ENCODE measurements around the gene ERH.
"Not testable (repeated sequence)": the region's sequence is repeated elsewhere in the genome, so short reads cannot be mapped to it uniquely, and the experiment has no call there.

ERH gene

DNA sequence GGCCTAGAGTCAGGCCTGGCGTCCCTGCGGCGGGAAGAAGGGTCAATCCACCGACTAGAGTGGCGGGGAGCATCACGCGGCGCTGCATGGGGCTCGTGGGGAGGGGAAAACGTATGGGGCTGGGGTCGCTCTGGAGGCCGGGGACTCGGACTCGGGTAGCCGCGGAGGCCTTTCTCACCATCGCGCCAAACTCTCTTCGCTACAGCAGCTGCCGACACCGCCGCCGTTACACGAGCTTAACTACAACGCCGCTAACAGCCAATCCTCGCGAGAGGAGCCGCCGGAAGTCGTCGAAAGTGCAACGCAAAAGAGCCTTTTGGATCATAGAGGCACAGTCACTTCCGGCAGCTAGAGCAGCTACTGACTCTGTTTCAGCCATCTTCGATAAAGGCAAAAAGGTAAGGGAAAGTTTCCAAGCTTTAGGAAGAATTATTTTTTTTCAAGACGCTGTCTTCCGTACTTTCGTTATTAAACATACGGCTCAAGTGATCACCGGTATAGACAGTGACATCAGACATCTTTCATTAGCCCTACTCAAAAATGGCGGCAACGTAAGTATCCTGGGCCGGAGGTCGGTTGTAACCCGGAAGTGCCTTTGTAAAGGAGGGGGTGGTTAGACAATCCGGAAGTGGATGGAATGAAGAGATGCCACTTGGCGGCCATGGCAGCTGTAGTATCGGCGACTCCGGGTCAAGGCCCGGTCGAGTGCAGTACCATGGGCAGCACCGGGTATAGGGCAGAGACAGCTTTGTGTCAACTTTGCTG lies at the start of gene ERH, which contains the start of gene SLC39A9:
Gene ERH, minus strand, starts transcription at position 247 of the 765 bp plus-strand sequence. Its CDS starts 66 bp downstream, at position 181.
Gene SLC39A9, plus strand, starts transcription at position 640 of the 765 bp plus-strand sequence. CDS start 678 bp downstream, outside the sequence.
- DNase-seq, result peak; percentile 91

- DNase-seq, result no peak
Observed at GRCh38 chr14:69443296-69443805, 45.3 kb upstream of the ERH start.

GRCh38 chr14:69441948-69442347 lies 43.8 kb upstream of the ERH start:
- no peak for DNase-seq

DNA sequence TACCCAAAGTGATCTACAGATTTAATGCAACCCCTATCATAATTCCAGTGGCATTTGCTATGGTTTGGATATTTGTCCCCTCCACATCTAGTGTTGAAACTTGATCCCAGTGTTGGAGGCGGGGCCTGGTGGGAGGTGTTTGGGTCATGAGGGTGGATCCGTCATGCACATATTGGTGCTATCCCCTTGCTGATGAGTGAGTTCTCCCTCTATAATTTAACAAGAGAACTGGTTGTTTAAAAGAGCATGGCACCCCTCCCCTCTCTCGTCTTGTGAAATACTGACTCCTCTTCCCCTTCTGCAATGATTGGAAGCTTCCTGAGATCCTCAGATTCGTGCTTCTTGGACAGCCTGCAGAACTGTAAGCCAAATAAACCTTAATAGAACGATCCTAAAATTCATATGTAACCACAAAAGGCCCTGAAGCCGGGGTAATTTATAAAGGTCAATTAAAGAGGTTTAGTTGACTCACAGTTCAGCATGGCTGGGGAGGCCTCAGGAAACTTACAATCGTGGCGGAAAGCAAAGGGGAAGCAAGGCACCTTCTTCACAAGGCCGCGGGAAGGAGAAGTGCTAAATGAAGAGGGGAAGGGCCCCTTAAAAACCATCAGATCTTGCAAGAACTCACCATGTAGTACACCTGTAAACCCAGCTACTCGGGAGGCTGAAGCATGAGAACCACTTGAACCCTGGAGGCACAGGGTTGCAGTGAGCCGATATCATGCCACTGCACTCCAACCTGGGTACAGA lies 41.6 kb upstream of the ERH start:
- no peak for DNase-seq

DNA sequence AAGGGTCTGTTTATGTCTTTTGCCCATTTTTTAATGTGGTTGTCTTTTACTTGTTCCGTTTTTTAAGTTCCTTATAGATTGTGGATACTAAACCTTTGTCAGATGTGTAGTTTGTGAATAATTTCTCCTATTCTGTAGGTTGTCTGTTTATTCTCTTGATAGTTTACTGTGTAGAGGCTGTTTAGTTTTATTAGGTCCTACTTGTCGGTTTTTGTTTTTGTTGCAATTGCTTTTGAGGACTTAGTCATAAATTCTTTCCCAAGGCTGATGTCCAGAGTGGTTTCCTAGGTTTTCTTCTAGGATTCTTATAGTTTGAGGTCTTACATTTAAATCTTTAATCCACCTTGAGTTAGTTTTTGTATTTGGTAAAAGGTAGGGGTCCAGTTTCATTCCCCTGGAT lies 34.3 kb upstream of the ERH start:
- no peak for DNase-seq

- no peak for DNase-seq
Observed at GRCh38 chr14:69430306-69430939, 32.3 kb upstream of the ERH start.

DNA sequence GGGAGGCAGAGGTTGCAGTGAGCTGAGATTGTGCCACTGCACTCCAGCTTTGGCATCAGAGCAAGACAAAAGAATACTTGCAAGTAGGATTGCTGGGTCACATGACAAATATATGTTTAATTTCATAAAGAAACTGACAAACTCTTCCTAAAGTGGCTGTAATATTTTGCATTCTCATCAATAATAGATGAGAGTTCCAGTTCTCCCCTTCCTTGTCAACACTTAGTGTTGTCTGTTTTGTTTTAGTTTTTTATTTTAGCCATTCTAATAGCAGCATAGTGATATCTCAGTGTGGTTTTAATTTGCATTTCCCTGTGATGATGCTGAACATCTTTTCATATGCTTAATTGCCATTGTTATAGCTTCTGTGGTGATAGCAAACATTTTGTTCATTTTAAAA lies 31.5 kb upstream of the ERH start:
- no peak for DNase-seq

GRCh38 chr14:69428289-69428998 lies 30.3 kb upstream of the ERH start:
- no peak for DNase-seq

GRCh38 chr14:69427596-69427995 lies 29.5 kb upstream of the ERH start:
- no peak for DNase-seq

DNA sequence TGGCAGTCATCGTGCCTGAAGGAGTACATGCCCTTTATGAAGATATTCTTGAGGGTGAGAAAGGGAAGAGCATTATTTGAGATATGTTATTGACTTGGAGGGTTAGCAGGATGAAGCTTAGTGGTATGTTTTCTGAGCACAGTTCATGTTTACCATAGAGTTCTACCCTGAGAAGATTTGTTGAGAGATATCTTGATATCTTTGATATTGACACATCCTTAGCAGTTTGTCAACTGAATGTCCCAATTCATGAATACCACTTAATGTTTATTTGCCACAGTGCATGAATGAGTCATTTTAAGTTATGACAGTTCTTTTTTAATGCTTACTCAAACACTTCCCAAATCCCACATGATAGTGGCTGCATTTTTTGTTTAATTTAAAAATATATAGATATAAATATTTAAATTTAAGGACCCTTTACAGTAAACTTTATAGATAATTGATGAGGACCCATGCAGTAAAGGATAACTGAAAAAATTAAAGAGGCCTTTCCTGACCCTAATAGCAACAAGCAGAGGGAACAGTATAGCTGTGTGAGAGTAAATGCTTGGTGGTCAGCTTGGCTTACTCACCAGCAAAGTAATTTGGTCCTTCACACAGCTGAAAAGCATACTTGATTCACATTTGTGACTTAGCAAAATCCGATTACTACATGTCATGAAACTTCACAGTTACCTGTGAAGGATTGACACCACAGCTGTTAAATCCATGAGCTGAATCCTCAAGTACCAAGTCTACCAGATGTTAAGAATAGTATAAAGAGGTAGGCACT lies 26.2 kb upstream of the ERH start:
- no peak for DNase-seq

- DNase-seq, result no peak
Observed at GRCh38 chr14:69423279-69423678, 25.2 kb upstream of the ERH start.

- not testable (repeated sequence) for DNase-seq
Observed at GRCh38 chr14:69416087-69416486, 18.0 kb upstream of the ERH start.

DNA sequence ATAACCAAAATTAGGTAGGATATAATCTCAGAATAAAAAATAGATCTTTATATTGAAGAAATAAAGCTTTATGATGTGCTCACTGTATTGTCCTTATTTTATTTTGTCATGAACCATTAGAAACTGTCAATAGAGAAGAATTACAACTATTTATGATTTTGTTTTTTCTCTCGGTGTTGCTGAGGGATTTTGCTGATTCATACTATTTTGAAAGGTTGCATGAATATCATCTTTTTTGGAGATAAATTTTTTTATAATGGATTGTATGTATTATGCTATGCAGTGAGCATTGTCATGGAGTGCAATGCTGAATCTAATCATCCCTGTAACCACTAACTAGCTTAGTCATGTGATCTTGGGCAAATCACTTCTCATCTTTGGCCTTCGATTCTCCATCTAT lies 15.4 kb upstream of the ERH start:
- DNase-seq, result no peak

DNA sequence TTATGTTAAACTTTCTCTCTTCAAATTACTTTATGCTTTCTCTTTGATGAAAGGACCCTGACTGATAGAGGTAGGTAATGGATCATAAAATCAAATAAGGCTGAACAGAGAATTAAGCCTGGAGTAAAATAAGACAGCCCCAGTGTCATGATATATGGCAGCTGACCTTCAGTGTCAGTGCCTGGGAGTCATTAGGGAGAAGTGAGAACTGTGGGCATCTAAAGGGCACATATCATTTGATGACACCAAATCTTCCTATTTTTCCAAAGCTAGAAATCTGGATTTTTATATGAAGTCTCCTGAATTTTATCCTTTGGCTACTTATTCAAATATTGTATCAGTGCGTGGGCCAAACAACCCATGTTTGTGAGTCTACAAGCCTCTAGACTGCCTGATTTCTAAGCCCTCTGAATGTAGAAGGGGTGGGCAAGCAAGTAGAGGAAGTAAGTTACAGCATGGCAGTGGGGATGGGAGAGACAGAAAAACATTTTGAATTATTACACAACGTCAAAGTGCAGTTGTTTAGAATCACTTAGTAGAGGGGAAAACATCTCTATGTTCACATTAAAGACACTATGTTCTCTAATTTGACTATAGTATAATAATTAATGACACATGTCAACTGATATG lies 10.3 kb upstream of the ERH start:
- DNase-seq, result no peak

- DNase-seq, result no peak
Observed at GRCh38 chr14:69405762-69406161, 7.7 kb upstream of the ERH start.

DNA sequence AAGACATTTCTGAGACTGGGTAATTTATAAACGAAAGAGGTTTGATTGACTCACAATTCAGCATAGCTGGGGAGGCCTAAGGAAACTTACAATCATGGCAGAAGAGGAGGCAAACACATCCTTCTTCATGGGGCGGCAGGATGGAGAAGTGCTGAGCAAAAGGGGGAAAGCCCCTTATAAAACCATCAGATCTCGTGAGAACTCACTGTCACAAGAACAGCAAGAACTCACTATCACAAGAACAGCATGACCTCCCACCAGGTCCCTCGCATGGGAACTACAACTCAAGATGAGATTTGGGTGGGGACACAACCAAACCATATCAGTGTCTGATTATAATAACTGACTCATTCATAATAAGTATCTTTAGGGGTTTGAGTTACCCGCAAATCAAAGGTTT lies 6.8 kb upstream of the ERH start:
- no peak for DNase-seq

GRCh38 chr14:69404478-69404877 lies 6.4 kb upstream of the ERH start:
- no peak for DNase-seq

DNA sequence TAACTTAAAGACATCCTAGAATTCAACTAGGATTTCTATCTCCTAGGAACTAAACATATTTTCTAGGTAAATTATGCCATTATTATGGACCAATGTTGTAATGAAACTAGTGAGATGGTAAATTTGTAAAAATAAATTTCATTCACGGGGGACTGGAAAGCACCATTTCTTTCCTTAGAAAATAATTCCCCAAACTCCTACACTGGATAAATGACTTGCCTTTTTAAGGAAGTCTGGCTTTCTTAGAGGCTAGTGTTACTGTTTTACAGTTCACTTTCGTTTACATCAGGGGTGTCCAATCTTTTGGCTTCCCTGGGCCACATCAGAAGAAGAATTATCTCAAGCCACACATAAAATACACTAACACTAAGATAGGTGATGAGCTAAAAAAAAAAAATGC lies 3.7 kb upstream of the ERH start:
- no peak for DNase-seq

GRCh38 chr14:69400154-69400553 lies 2.1 kb upstream of the ERH start:
- no peak for DNase-seq

DNA sequence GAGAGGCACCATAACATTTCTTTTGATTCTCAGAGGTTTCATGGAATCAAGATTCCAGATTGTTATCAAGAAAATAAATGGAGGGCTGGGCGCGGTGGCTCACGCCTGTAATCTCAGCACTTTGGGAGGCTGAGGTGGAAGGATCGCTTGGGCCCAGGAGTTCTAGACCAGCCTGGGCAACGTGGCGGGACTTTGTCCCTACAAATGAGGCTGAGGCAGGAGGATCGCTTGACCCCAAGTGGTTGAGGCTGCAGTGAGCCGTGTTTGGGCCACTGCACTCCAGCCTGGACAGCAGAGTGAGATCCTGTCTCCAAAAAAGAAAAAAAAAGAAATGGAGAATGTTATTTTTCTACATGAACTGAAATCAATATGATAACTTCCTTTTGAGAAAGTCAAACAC lies 1.7 kb upstream of the ERH start:
- no peak for DNase-seq

DNA sequence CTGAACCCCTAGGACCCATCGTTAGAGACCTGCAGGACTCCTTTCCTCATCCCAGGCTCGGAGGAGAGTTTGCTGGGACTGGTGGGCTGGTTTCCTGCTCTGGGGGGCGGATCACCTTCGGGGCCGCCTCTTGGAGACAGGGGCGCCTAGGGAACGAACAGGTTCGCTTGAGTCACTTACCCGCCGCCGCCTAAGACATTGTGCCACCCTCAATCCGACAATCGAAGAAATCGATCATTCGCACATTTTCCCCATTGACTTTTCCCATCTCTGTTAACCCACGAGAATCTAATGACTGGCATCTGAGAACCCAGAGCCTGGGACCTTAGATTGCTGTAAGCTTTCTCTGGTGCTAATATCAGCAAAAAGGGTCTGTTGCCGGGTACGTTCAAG lies 715 bp upstream of the ERH start:
- no peak for DNase-seq

- no peak for DNase-seq
Observed at GRCh38 chr14:69395929-69396328, 2.2 kb downstream of the ERH start.

All from activated T-cell treated with anti-CD3 and anti-CD28 coated beads for 4 hours (primary cell).